ENCODE measurements around the gene MYO15A. TPM values are rescaled to one million over a fixed set of nuclear protein-coding genes. Genes with fewer than 3 reads are reported as not detected.

The MYO15A gene
- total and polyA plus RNA-seq, 2 of the 4 experiments (the other 2 are of a cell fraction), result 0.18 to 1.1 TPM

GRCh38 chr17:18143044-18143936 is 34.7 kb downstream of the MYO15A start:
- WGBS, 2 experiments (ENCODE audit: extremely low coverage in 2 of 2, insufficient read length in 1 of 2), result 54% methylated on average over 6 of the region's 18 CpGs; no CpG with 5 or more reads in 1 of the 2 experiments
- Histone ChIP-seq H3K4me3 (ENCODE audit: insufficient read depth, low read depth, low read length) (no peak overlapping the region), H3K9me1 (ENCODE audit: insufficient read depth, low read length) (no peaks in the 10 kb centered on the region), H4K91ac (ENCODE audit: insufficient read depth, low read depth, low read length) (no peak overlapping the region), H2BK5ac (ENCODE audit: low read depth, low read length, poor library complexity, severe bottlenecking) (no peak overlapping the region), H3K27me3 (ENCODE audit: control insufficient read depth, insufficient read depth, low read length) (no peaks in the 10 kb centered on the region; the same call in 1 of the 2 replicates), H2BK20ac (ENCODE audit: low read depth, low read length) (no peak overlapping the region), H3K23ac (ENCODE audit: low read depth, low read length) (no peak overlapping the region), H3K4me2 (ENCODE audit: low read depth, low read length) (no peak overlapping the region), H4K8ac (ENCODE audit: low read depth in 2 of 2, low read length in 2 of 2) (no peak overlapping the region), H3K4ac (ENCODE audit: low read depth, low read length) (no peak overlapping the region), H3K36me3 (ENCODE audit: control insufficient read depth, insufficient read depth, low read length) (no peaks in the 10 kb centered on the region), H2BK15ac (ENCODE audit: low read depth, low read length) (no peak overlapping the region), H3K27ac (ENCODE audit: insufficient read depth, low read length) (no peak overlapping the region), H3K79me1 (ENCODE audit: low read depth in 1 of 2, low read length in 2 of 2) (no peaks in the 10 kb centered on the region), H4K5ac (ENCODE audit: low read depth, low read length) (no peak overlapping the region), H2AK5ac (ENCODE audit: low read depth, low read length) (no peak overlapping the region), H3K9ac (ENCODE audit: low read depth, low read length) (no peak overlapping the region), H3K18ac (ENCODE audit: low read depth, low read length) (no peak overlapping the region), H3K4me1 (ENCODE audit: control insufficient read depth, insufficient read depth, low read length) (no peaks in the 10 kb centered on the region), H2AFZ (replicated peaks; ENCODE audit: low read length, poor library complexity) (no peak overlapping the region), H3K56ac (ENCODE audit: extremely low read depth, insufficient read depth, low read length) (no peak overlapping the region), H2BK120ac (ENCODE audit: low read depth, low read length) (no peak overlapping the region), H3K14ac (replicated peaks; ENCODE audit: low read depth, low read length) (no peak overlapping the region), H2AK9ac (replicated peaks; ENCODE audit: low read depth, low read length, poor library complexity) (no peak overlapping the region), H4K20me1 (ENCODE audit: insufficient read depth, low read length) (peaks cover 2% of the 10 kb centered on the region; the same call in 1 of the 2 replicates), H3K9me3 (ENCODE audit: control insufficient read depth, insufficient read depth, low read length) (no peaks in the 10 kb centered on the region)
- POLR2A ChIA-PET (ENCODE audit: unreplicated experiment), result no interaction called here
- no peak for ATAC-seq (ENCODE audit: low read depth)
- in situ Hi-C loops (cut with MboI; ENCODE audit: low sequenced_read_pairs), result no loop called here
- no TSS peak for BruUV-seq (replicated peaks)
- dilution Hi-C loops (cut with HindIII; ENCODE audit: low sequenced_read_pairs, unreplicated experiment), result no loop called here
- intact Hi-C loops (cut with micrococcal nuclease), result no loop called here
- TF ChIP-seq MAZ (IDR thresholded peaks at IDR 0.05; ENCODE audit: borderline replicate concordance, low read depth, low read length), result no peak
- peak; percentile 33 for TF ChIP-seq RAD21 (IDR thresholded peaks at IDR 0.05; ENCODE audit: low read length)
- TF ChIP-seq, protein P1, sequence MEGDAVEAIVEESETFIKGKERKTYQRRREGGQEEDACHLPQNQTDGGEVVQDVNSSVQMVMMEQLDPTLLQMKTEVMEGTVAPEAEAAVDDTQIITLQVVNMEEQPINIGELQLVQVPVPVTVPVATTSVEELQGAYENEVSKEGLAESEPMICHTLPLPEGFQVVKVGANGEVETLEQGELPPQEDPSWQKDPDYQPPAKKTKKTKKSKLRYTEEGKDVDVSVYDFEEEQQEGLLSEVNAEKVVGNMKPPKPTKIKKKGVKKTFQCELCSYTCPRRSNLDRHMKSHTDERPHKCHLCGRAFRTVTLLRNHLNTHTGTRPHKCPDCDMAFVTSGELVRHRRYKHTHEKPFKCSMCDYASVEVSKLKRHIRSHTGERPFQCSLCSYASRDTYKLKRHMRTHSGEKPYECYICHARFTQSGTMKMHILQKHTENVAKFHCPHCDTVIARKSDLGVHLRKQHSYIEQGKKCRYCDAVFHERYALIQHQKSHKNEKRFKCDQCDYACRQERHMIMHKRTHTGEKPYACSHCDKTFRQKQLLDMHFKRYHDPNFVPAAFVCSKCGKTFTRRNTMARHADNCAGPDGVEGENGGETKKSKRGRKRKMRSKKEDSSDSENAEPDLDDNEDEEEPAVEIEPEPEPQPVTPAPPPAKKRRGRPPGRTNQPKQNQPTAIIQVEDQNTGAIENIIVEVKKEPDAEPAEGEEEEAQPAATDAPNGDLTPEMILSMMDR (conservative IDR thresholded peaks at IDR 0.05; ENCODE audit: low read depth, low read length), result peak; percentile 44
- peak; percentile 16 for DNase-seq
- CTCF ChIA-PET, result no interaction called here
